K562 (cell line): ENCODE measurements around the gene ABLIM2. TPM values are rescaled to one million over a fixed set of nuclear protein-coding genes. Genes with fewer than 3 reads are reported as not detected.
A peak's percentile ranks its signal among the peaks of the same experiment; 100 is the strongest.

ENCODE experiments used
- ATAC-seq: fragments of 200-7000 bp; cut with Tn5 transposase; 3 replicates; pipeline ENCODE4 v1.9.1; 2020; ENCODE audit warnings: moderate library complexity
- BruUV-seq: library from RNA; stranded (reverse); fragments of 400-500 nt; replicated peaks from 2 replicates; lab custom pipeline; 2021; lab: Mats Ljungman, UMichigan
- CTCF ChIA-PET: fragments of 300-600 bp; formaldehyde crosslinking; extraction: SDS; loops from one replicate; lab custom pipeline; 2021; ENCODE audit warnings: low intra/inter-chr PET ratio; lab: Yijun Ruan, JAX
- POLR2A ChIA-PET: fragments of 300-600, 350-650 bp; sonication (Branson Sonifier 250); formaldehyde crosslinking; extraction: SDS; loops from one replicate; lab custom pipeline; 2021; ENCODE audit warnings: antibody characterized with exemption, inconsistent platforms; lab: Yijun Ruan, JAX
- DNase-seq, 4 experiments: peaks; one replicate each; pipeline versions ENCODE4 v3.0.0 to v3.0.0-alpha.2; 2011 to 2018; ENCODE audit warnings: low spot score in 3 of 4, mixed read lengths in 3 of 4; ENCODE audit errors: extremely low read depth in 1 of 4
- FAIRE-seq: peaks from 2 replicates; lab custom pipeline; 2011; peaks lifted over from hg19 to GRCh38; lab: Jason Lieb, UNC
- H2AFZ ChIP-seq: 2 replicates; pipeline ENCODE4 v1.6.0; 2011; ENCODE audit warnings: low read depth, low read length, control low read depth, inconsistent platforms
- H3K27ac ChIP-seq: fragments of 200-600 bp; 3 replicates; pipeline ENCODE4 v1.8.0; 2011; ENCODE audit warnings: low read depth, mild to moderate bottlenecking, control low read depth, inconsistent platforms, low read length, moderate library complexity, mixed read lengths; ENCODE audit errors: extremely low read depth
- H3K27me3 ChIP-seq, 2 experiments: fragments of 300-600 bp in 1 of 2; 2 replicates in 1 of 2; 3 replicates in 1 of 2; pipeline versions ENCODE4 v1.6.0 to v1.8.0; 2011; ENCODE audit warnings: inconsistent platforms in 2 of 2, low read length in 2 of 2, mild to moderate bottlenecking in 1 of 2, mixed read lengths in 1 of 2, moderate library complexity in 1 of 2; ENCODE audit not compliant: control insufficient read depth in 2 of 2, insufficient read depth in 2 of 2
- H3K36me3 ChIP-seq: fragments of 300-600 bp; 3 replicates; pipeline ENCODE4 v1.8.0; 2011; ENCODE audit warnings: mild to moderate bottlenecking, low read length, inconsistent platforms; ENCODE audit not compliant: control insufficient read depth, insufficient read depth
- H3K4me1 ChIP-seq, 2 experiments: fragments of 200-600 bp in 1 of 2; replicated peaks in 1 of 2; 2 replicates in 1 of 2; 3 replicates in 1 of 2; pipeline versions ENCODE4 v1.5.1 to v1.8.0; 2011; ENCODE audit warnings: inconsistent platforms in 2 of 2, low read length in 2 of 2, mild to moderate bottlenecking in 1 of 2, mixed read lengths in 1 of 2, moderate library complexity in 1 of 2; ENCODE audit not compliant: control insufficient read depth in 2 of 2, insufficient read depth in 2 of 2
- H3K4me2 ChIP-seq: 2 replicates; pipeline ENCODE4 v1.6.1; 2011; ENCODE audit warnings: low read length, control low read depth, inconsistent platforms, mixed read lengths; ENCODE audit not compliant: insufficient read depth
- H3K4me3 ChIP-seq: fragments of 200-600 bp; sonication (generic), shearing (Covaris generic); 2 replicates; pipeline ENCODE4 v1.5.1; 2016; ENCODE audit warnings: control low read depth, inconsistent platforms
- H3K79me2 ChIP-seq: fragments of 200-600 bp; 3 replicates; pipeline ENCODE4 v1.8.0; 2011; ENCODE audit warnings: low read length, inconsistent platforms; ENCODE audit not compliant: control insufficient read depth, insufficient read depth
- H3K9ac ChIP-seq, 2 experiments: 2 replicates each; pipeline versions ENCODE4 v1.6.0 to v1.6.1; 2011; ENCODE audit warnings: low read depth in 2 of 2, low read length in 2 of 2, control low read depth in 1 of 2, inconsistent platforms in 1 of 2, mild to moderate bottlenecking in 1 of 2, mixed read lengths in 1 of 2; ENCODE audit not compliant: insufficient read depth in 1 of 2
- H3K9me1 ChIP-seq: one replicate; pipeline ENCODE4 v1.6.0; 2011; ENCODE audit warnings: inconsistent platforms, mild to moderate bottlenecking, low read length, moderate library complexity; ENCODE audit not compliant: control insufficient read depth, insufficient read depth
- H3K9me3 ChIP-seq: replicated peaks from 2 replicates; pipeline ENCODE4 v1.5.1; 2011; ENCODE audit warnings: low read depth, low read length, inconsistent platforms; ENCODE audit not compliant: control insufficient read depth, insufficient read depth
- H4K20me1 ChIP-seq: replicated peaks from 2 replicates; pipeline ENCODE4 v1.6.1; 2011; ENCODE audit warnings: low read length, inconsistent platforms, mixed read lengths; ENCODE audit not compliant: control insufficient read depth, insufficient read depth
- BCOR ChIP-seq: fragments of 450-650 bp; IDR thresholded peaks from 2 replicates; pipeline ENCODE4 v1.6.1; 2016
- CTBP1 ChIP-seq: fragments of 450-650 bp; IDR thresholded peaks from 2 replicates; pipeline ENCODE4 v1.6.1; 2016; ENCODE audit warnings: borderline replicate concordance
- HCFC1 ChIP-seq: IDR thresholded peaks from 2 replicates; pipeline ENCODE4 v1.6.1; 2012; ENCODE audit warnings: low read depth, low read length, improper control_type of control experiment
- HMG20B ChIP-seq: fragments of 250-450 bp; sonication (Bioruptor Pico); IDR thresholded peaks from 2 replicates; pipeline ENCODE4 v1.5.0; 2021; ENCODE audit warnings: mild to moderate bottlenecking
- PHB ChIP-seq: fragments of 250-450 bp; sonication (Bioruptor Pico); IDR thresholded peaks from 2 replicates; pipeline ENCODE4 v1.5.0; 2021
- RAD51 ChIP-seq: fragments of 450-650 bp; IDR thresholded peaks from 2 replicates; pipeline ENCODE4 v1.7.1; 2016; ENCODE audit warnings: low read depth, mild to moderate bottlenecking, borderline replicate concordance
- RBM25 ChIP-seq: fragments of 200-400 bp; formaldehyde crosslinking; IDR thresholded peaks from 2 replicates; pipeline ENCODE4 v1.6.1; 2018; ENCODE audit warnings: low read length, low read depth, moderate library complexity; ENCODE audit not compliant: severe bottlenecking
- SREBF1 ChIP-seq: fragments of 150-350 bp; IDR thresholded peaks from 2 replicates; pipeline ENCODE4 v1.6.1; 2014; ENCODE audit warnings: antibody characterized with exemption, low read depth, low read length, borderline replicate concordance
- STAG1 ChIP-seq: sonication (generic); formaldehyde crosslinking; IDR thresholded peaks from 2 replicates; pipeline ENCODE4 v1.5.0; 2020; ENCODE audit warnings: missing genetic modification reagents, borderline replicate concordance
- TARDBP ChIP-seq: fragments of 450-650 bp; IDR thresholded peaks from 2 replicates; pipeline ENCODE4 v1.6.1; 2016
- ZFP36 ChIP-seq: fragments of 150-350 bp; IDR thresholded peaks from 2 replicates; pipeline ENCODE4 v1.6.1; 2018; ENCODE audit warnings: low read length, low read depth; ENCODE audit not compliant: partially characterized antibody
- ZNF140 ChIP-seq: fragments of 250-450 bp; sonication (Bioruptor Pico); IDR thresholded peaks from 2 replicates; pipeline ENCODE4 v1.8.0; 2021; ENCODE audit warnings: moderate library complexity, mild to moderate bottlenecking, inconsistent platforms
- ZNF592 ChIP-seq: fragments of 450-650 bp; IDR thresholded peaks from 2 replicates; pipeline ENCODE4 v1.6.1; 2017; ENCODE audit warnings: antibody characterized with exemption, mild to moderate bottlenecking
- ZNF668 ChIP-seq: fragments of 250-450 bp; sonication (Bioruptor Pico); IDR thresholded peaks from 2 replicates; pipeline ENCODE4 v1.8.0; 2022; ENCODE audit warnings: mild to moderate bottlenecking, inconsistent platforms
- WGBS: fragments of 100-300 bp; shearing (Covaris generic); methylation state at CpG from one replicate; pipeline ENCODE4 v1.1.6; 2016; ENCODE audit warnings: low coverage, mixed read lengths; ENCODE audit not compliant: insufficient coverage; ENCODE audit errors: missing lambda C conversion rate; 5-methylcytosine and 5-hydroxymethylcytosine counted together
- in situ Hi-C: fragments of 300-500 bp; cut with MboI; formaldehyde crosslinking; loops from 4 replicates; pipeline ENCODE4 v1.15.0; 2018; ENCODE audit warnings: inconsistent platforms, mixed read lengths
- intact Hi-C: fragments of 100-400 bp; cut with micrococcal nuclease; formaldehyde crosslinking; loops from 2 replicates; pipeline ENCODE4 v1.14.2; 2022
- polyA plus RNA-seq, 8 experiments: library from polyadenylated mRNA; depleted of rRNA in 4 of 8; stranded (reverse) in 5 of 8; unstranded in 3 of 8; fragments of >200 nt; fragmentation: Nextera tagmentation in 2 of 8; fragmentation: Illumina TruSeq in 1 of 8; extraction: Ambion mirVana in 2 of 8; extraction: Trizol in 1 of 8; gene quantifications; 2 replicates each; pipeline versions ENCODE4 v1.2.1 to v1.2.3, GENCODE V29; 2011 to 2014; ENCODE audit warnings: inconsistent platforms in 1 of 8, missing spikeins in 1 of 8
- total RNA-seq, 7 experiments: library from RNA; depleted of rRNA in 6 of 7; stranded (reverse); fragments of >200 nt in 6 of 7; fragmentation: Illumina TruSeq in 2 of 7; extraction: Trizol in 2 of 7; gene quantifications; 2 replicates each; pipeline versions ENCODE4 v1.2.1 to v1.2.3, GENCODE V29; 2011 to 2021; ENCODE audit warnings: low replicate concordance in 1 of 7

Gene ABLIM2
- total and polyA plus RNA-seq, 9 of the 15 experiments (the other 6 are each of a cell fraction or from before 2014, with no cell fraction given) = not detected

- no peak for TF ChIP-seq STAG1 (CRISPR knock-in tag)
- peak; percentile 67 for TF ChIP-seq RBM25
- TF ChIP-seq BCOR = peak; percentile 64; the same call in 1 of the 2 replicates
- peak; percentile 68 for TF ChIP-seq ZFP36
- TF ChIP-seq, all 486 proteins: peak for 3
- no peak overlapping the region for H3K4me3 ChIP-seq
- no peaks in the 10 kb centered on the region for H3K9me1 ChIP-seq
- FAIRE-seq (no peak), ATAC-seq (no peak), DNase-seq (no peak)
- WGBS = 4% methylated on average over 4 of the region's 4 CpGs
- intact Hi-C loops = no loop called here
- ChIA-PET CTCF (no interaction called here), POLR2A (interaction anchor here (0.6 kb wide), 1 partner anchor 299 kb away, joined by 3 read pairs; no protein-coding TSS in a partner anchor)
- no peak overlapping the region for H3K27ac ChIP-seq
- in situ Hi-C loops = no loop called here
- H2AFZ ChIP-seq = no peak overlapping the region
- no peak overlapping the region for H3K9ac ChIP-seq
- H4K20me1 ChIP-seq = peaks cover 7% of the 10 kb centered on the region; the same call in 1 of the 2 replicates
- H3K79me2 ChIP-seq = no peaks in the 10 kb centered on the region
- no peak overlapping the region for H3K4me2 ChIP-seq
- H3K4me1 ChIP-seq = no peaks in the 10 kb centered on the region
- H3K36me3 ChIP-seq = no peaks in the 10 kb centered on the region
- no TSS peak for BruUV-seq
- H3K27me3 ChIP-seq = peaks cover 2 to 69% of the 10 kb centered on the region in 2 experiments; a peak in 3 of 5 replicates
- no peaks in the 10 kb centered on the region for H3K9me3 ChIP-seq
Measured at GRCh38 chr4:8099981-8100464, 58.6 kb downstream of the ABLIM2 start.

GRCh38 chr4:8098506-8098905, 60.1 kb downstream of the ABLIM2 start:
- no peak overlapping the region for H3K4me2 ChIP-seq
- H3K36me3 ChIP-seq = no peaks in the 10 kb centered on the region
- WGBS = 4% methylated on average over 10 of the region's 12 CpGs
- no peak for DNase-seq
- H3K79me2 ChIP-seq = no peaks in the 10 kb centered on the region
- in situ Hi-C loops (no loop called here), intact Hi-C loops (no loop called here)
- POLR2A ChIA-PET = interaction anchor here (0.8 kb wide), 1 partner anchor 47 kb away, joined by 3 read pairs; no protein-coding TSS in a partner anchor
- FAIRE-seq = no peak
- H2AFZ ChIP-seq = no peak overlapping the region
- no peak overlapping the region for H3K9ac ChIP-seq
- no peak for ATAC-seq
- H3K27ac ChIP-seq = no peak overlapping the region
- H3K4me1 ChIP-seq = no peaks in the 10 kb centered on the region
- peaks cover 2 to 56% of the 10 kb centered on the region in 2 experiments; a peak in 3 of 5 replicates for H3K27me3 ChIP-seq
- no peak overlapping the region for H3K4me3 ChIP-seq
- peaks cover 7% of the 10 kb centered on the region; the same call in 1 of the 2 replicates for H4K20me1 ChIP-seq
- 0 out of 2 replicates have a peak, but pooled peaks cover 2% of the 10 kb centered on the region for H3K9me3 ChIP-seq
- H3K9me1 ChIP-seq = no peaks in the 10 kb centered on the region
- CTCF ChIA-PET = no interaction called here
- no TSS peak for BruUV-seq
- TF ChIP-seq CTBP1 = no peak
- no peak for TF ChIP-seq ZNF140 (CRISPR knock-in tag)
- no peak for TF ChIP-seq TARDBP
- TF ChIP-seq PHB (CRISPR knock-in tag) = no peak
- TF ChIP-seq HMG20B = no peak
- no peak for TF ChIP-seq RAD51
- no peak for TF ChIP-seq ZNF592
- TF ChIP-seq ZNF668 (CRISPR knock-in tag) = no peak
- TF ChIP-seq SREBF1 = no peak
- no peak for TF ChIP-seq HCFC1
